ENCODE measurements around the gene RNF26.
A peak's percentile ranks its signal among the peaks of the same experiment; 100 is the strongest.

RNF26 gene

GRCh38 chr11:119309953-119310681 lies 24.2 kb upstream of the RNF26 start:
- TF ChIP-seq CTCF (IDR thresholded peaks at IDR 0.05; ENCODE audit: low read depth, low read length), result no peak
- no peak for TF ChIP-seq EZH2phosphoT487 (IDR thresholded peaks at IDR 0.05; ENCODE audit: low read depth)
- Histone ChIP-seq H4K20me1 (ENCODE audit: insufficient read depth, low read length) (no peaks in the 10 kb centered on the region), H3K9me3 (ENCODE audit: insufficient read depth, low read length) (no peaks in the 10 kb centered on the region), H3K4me3 (ENCODE audit: low read length) (no peak overlapping the region), H3K79me2 (ENCODE audit: low read length) (no peaks in the 10 kb centered on the region), H2AFZ (ENCODE audit: low read depth, low read length) (no peak overlapping the region), H3K4me1 (ENCODE audit: low read length) (no peaks in the 10 kb centered on the region), H3K36me3 (replicated peaks; ENCODE audit: low read depth, low read length) (peaks cover 27% of the 10 kb centered on the region), H3K27me3 (ENCODE audit: low read depth, low read length) (no peaks in the 10 kb centered on the region), H3K27ac (ENCODE audit: low read length) (no peak overlapping the region), H3K4me2 (ENCODE audit: low read length) (no peak overlapping the region), H3K9ac (ENCODE audit: low read length) (no peak overlapping the region)

- H3K9ac ChIP-seq (ENCODE audit: low read length), result no peak overlapping the region
- no peak overlapping the region for H3K4me2 ChIP-seq (ENCODE audit: low read length)
These were observed 23.7 kb upstream of the RNF26 start for GRCh38 chr11:119310682-119311052.

GRCh38 chr11:119314726-119315125 lies 19.6 kb upstream of the RNF26 start:
- no peak overlapping the region; the same call in 1 of the 2 replicates for H3K4me3 ChIP-seq (ENCODE audit: low read length)
- no peaks in the 10 kb centered on the region for H3K79me2 ChIP-seq (ENCODE audit: low read length)
- peaks cover 40% of the 10 kb centered on the region for H3K4me1 ChIP-seq (ENCODE audit: low read length)
- H4K20me1 ChIP-seq (ENCODE audit: insufficient read depth, low read length), result no peaks in the 10 kb centered on the region
- no peak for TF ChIP-seq EZH2phosphoT487 (IDR thresholded peaks at IDR 0.05; ENCODE audit: low read depth)
- TF ChIP-seq CTCF (IDR thresholded peaks at IDR 0.05; ENCODE audit: low read depth, low read length), result no peak
- no peaks in the 10 kb centered on the region for H3K36me3 ChIP-seq (replicated peaks; ENCODE audit: low read depth, low read length)
- H3K27me3 ChIP-seq (ENCODE audit: low read depth, low read length), result peaks cover 14% of the 10 kb centered on the region
- H3K4me2 ChIP-seq (ENCODE audit: low read length), result 0 out of 2 replicates have a peak overlapping the region, but pooled peaks have one; percentile 100
- H2AFZ ChIP-seq (ENCODE audit: low read depth, low read length), result no peak overlapping the region
- H3K9ac ChIP-seq (ENCODE audit: low read length), result no peak overlapping the region
- no peak overlapping the region for H3K27ac ChIP-seq (ENCODE audit: low read length)
- H3K9me3 ChIP-seq (ENCODE audit: insufficient read depth, low read length), result no peaks in the 10 kb centered on the region

More at GRCh38 chr11:119310682-119311052, 23.7 kb upstream of the RNF26 start:
- no peak overlapping the region for H3K27ac ChIP-seq (ENCODE audit: low read length)
- H3K4me1 ChIP-seq (ENCODE audit: low read length), result peaks cover 5% of the 10 kb centered on the region
- no peaks in the 10 kb centered on the region for H3K79me2 ChIP-seq (ENCODE audit: low read length)
- peaks cover 23% of the 10 kb centered on the region for H3K36me3 ChIP-seq (replicated peaks; ENCODE audit: low read depth, low read length)
- no peaks in the 10 kb centered on the region for H3K9me3 ChIP-seq (ENCODE audit: insufficient read depth, low read length)
- TF ChIP-seq CTCF (IDR thresholded peaks at IDR 0.05; ENCODE audit: low read depth, low read length) (no peak), EZH2phosphoT487 (IDR thresholded peaks at IDR 0.05; ENCODE audit: low read depth) (no peak)
- H4K20me1 ChIP-seq (ENCODE audit: insufficient read depth, low read length), result no peaks in the 10 kb centered on the region
- H2AFZ ChIP-seq (ENCODE audit: low read depth, low read length), result no peak overlapping the region
- 0 out of 2 replicates have a peak, but pooled peaks cover 2% of the 10 kb centered on the region for H3K27me3 ChIP-seq (ENCODE audit: low read depth, low read length)
- no peak overlapping the region for H3K4me3 ChIP-seq (ENCODE audit: low read length)

- Histone ChIP-seq H3K36me3 (replicated peaks; ENCODE audit: low read depth, low read length) (no peaks in the 10 kb centered on the region), H3K27ac (ENCODE audit: low read length) (no peak overlapping the region), H3K4me2 (ENCODE audit: low read length) (peak overlapping the region; percentile 100), H3K27me3 (ENCODE audit: low read depth, low read length) (peaks cover 14% of the 10 kb centered on the region), H2AFZ (ENCODE audit: low read depth, low read length) (no peak overlapping the region; the same call in 1 of the 2 replicates), H4K20me1 (ENCODE audit: insufficient read depth, low read length) (no peaks in the 10 kb centered on the region), H3K4me1 (ENCODE audit: low read length) (peaks cover 46% of the 10 kb centered on the region), H3K4me3 (ENCODE audit: low read length) (peak overlapping the region; percentile 87), H3K9me3 (ENCODE audit: insufficient read depth, low read length) (no peaks in the 10 kb centered on the region), H3K9ac (ENCODE audit: low read length) (peak overlapping the region; percentile 61), H3K79me2 (ENCODE audit: low read length) (no peaks in the 10 kb centered on the region)
- no peak for TF ChIP-seq EZH2phosphoT487 (IDR thresholded peaks at IDR 0.05; ENCODE audit: low read depth)
- TF ChIP-seq CTCF (IDR thresholded peaks at IDR 0.05; ENCODE audit: low read depth, low read length), result no peak
These were observed 19.0 kb upstream of the RNF26 start for GRCh38 chr11:119315131-119316015.
